SK-N-MC (cell line): ENCODE results near the gene SENP8.
"Not testable (repeated sequence)": the region's sequence is repeated elsewhere in the genome, so short reads cannot be mapped to it uniquely, and the experiment has no call there.

ENCODE experiments used
- EZH2 ChIP-seq: fragments of 200-600 bp; sonication (generic); IDR thresholded peaks from one replicate; pipeline ENCODE4 v1.6.1; 2017; ENCODE audit warnings: antibody characterized with exemption
- POLR2AphosphoS5 ChIP-seq: IDR thresholded peaks from 2 replicates; pipeline ENCODE4 v1.6.1; 2012; ENCODE audit warnings: mild to moderate bottlenecking, low read depth, low read length, borderline replicate concordance

- TF ChIP-seq POLR2AphosphoS5, EZH2: not testable (repeated sequence)
These were observed 17.7 kb upstream of the SENP8 start for GRCh38 chr15:72100551-72100950.
